Left ventricle myocardium inferior (tissue), 1 donor: ENCODE results near the gene TJP1. TPM values are rescaled to one million over a fixed set of nuclear protein-coding genes. Genes with fewer than 3 reads are reported as not detected.
"Not testable (repeated sequence)": the region's sequence is repeated elsewhere in the genome, so short reads cannot be mapped to it uniquely, and the experiment has no call there.

Experiments used
- DNase-seq: peaks from one replicate; pipeline ENCODE4 v3.0.0-alpha.2; 2020
- H3K27ac ChIP-seq: fragments of 200-600 bp; replicated peaks from 2 replicates; pipeline ENCODE4 v1.8.0; 2021
- H3K27me3 ChIP-seq: fragments of 200-600 bp; 2 replicates; pipeline ENCODE4 v1.8.0; 2021; ENCODE audit warnings: low read depth
- H3K36me3 ChIP-seq: fragments of 200-600 bp; 2 replicates; pipeline ENCODE4 v1.8.0; 2021
- H3K4me1 ChIP-seq: fragments of 200-600 bp; 2 replicates; pipeline ENCODE4 v1.8.0; 2021
- H3K4me3 ChIP-seq: fragments of 200-600 bp; 2 replicates; pipeline ENCODE4 v1.8.0; 2021; ENCODE audit warnings: mild to moderate bottlenecking, moderate library complexity
- H3K9me3 ChIP-seq: fragments of 200-600 bp; replicated peaks from 2 replicates; pipeline ENCODE4 v1.8.0; 2021
- CTCF ChIP-seq: fragments of 200-600 bp; IDR thresholded peaks from 2 replicates; pipeline ENCODE4 v1.8.0; 2021; ENCODE audit warnings: antibody characterized with exemption, mild to moderate bottlenecking, borderline replicate concordance
- intact Hi-C: fragments of 100-400 bp; cut with micrococcal nuclease; formaldehyde crosslinking; loops from one replicate; pipeline ENCODE4 v1.11.0; 2022
- total RNA-seq: library from RNA; stranded (reverse); fragmentation: NEBNext Ultra II Directional; extraction: Animal tissue kit (Norgen Biotek cat#: 25700); gene quantifications from one replicate; pipeline ENCODE4 v1.2.1, GENCODE V29; 2021
- donor health status: DM: no; HTN: yes; CAD: no; lungs with severe emphysema.

TJP1 gene
- total RNA-seq, 1 donor from 2014 or later, result 108 TPM

GRCh38 chr15:29698030-29698701 is 124.1 kb downstream of the TJP1 start:
- intact Hi-C loops, result no loop called here
- Histone ChIP-seq H3K4me3 (no peak overlapping the region), H3K27me3 (no peaks in the 10 kb centered on the region), H3K9me3 (peaks cover 19% of the 10 kb centered on the region), H3K36me3 (peaks cover 53% of the 10 kb centered on the region), H3K4me1 (no peaks in the 10 kb centered on the region), H3K27ac (no peak overlapping the region)
- no peak for TF ChIP-seq CTCF
- DNase-seq, result no peak

GRCh38 chr15:29696950-29697738 is 125.1 kb downstream of the TJP1 start:
- DNase-seq, result no peak
- Histone ChIP-seq H3K36me3 (peaks cover 43% of the 10 kb centered on the region), H3K27me3 (no peaks in the 10 kb centered on the region), H3K9me3 (peaks cover 19% of the 10 kb centered on the region), H3K4me1 (no peaks in the 10 kb centered on the region), H3K27ac (no peak overlapping the region), H3K4me3 (no peak overlapping the region)
- no peak for TF ChIP-seq CTCF
- intact Hi-C loops, result no loop called here

GRCh38 chr15:29696506-29696905 is 125.8 kb downstream of the TJP1 start:
- peaks cover 19% of the 10 kb centered on the region for H3K9me3 ChIP-seq
- H3K4me3 ChIP-seq, H3K27me3 ChIP-seq, DNase-seq, H3K27ac ChIP-seq, intact Hi-C loops, H3K4me1 ChIP-seq: not testable (repeated sequence)
- peaks cover 37% of the 10 kb centered on the region for H3K36me3 ChIP-seq

- intact Hi-C loops, result no loop called here
- H3K4me1 ChIP-seq, result no peaks in the 10 kb centered on the region
- no peaks in the 10 kb centered on the region for H3K27me3 ChIP-seq
- H3K9me3 ChIP-seq, result peaks cover 19% of the 10 kb centered on the region
- H3K27ac ChIP-seq, result no peak overlapping the region
- H3K36me3 ChIP-seq, result peaks cover 28% of the 10 kb centered on the region
- H3K4me3 ChIP-seq, result no peak overlapping the region
- DNase-seq, result no peak
- no peak for TF ChIP-seq CTCF
Measured at GRCh38 chr15:29695489-29696167, 126.6 kb downstream of the TJP1 start.

GRCh38 chr15:29693225-29693624 is 129.0 kb downstream of the TJP1 start:
- no peak overlapping the region for H3K27ac ChIP-seq
- H3K4me3 ChIP-seq, result no peak overlapping the region
- no peaks in the 10 kb centered on the region for H3K4me1 ChIP-seq
- no peak for TF ChIP-seq CTCF
- no peaks in the 10 kb centered on the region for H3K27me3 ChIP-seq
- DNase-seq, result no peak
- peaks cover 4% of the 10 kb centered on the region for H3K36me3 ChIP-seq
- peaks cover 19% of the 10 kb centered on the region for H3K9me3 ChIP-seq
- intact Hi-C loops, result no loop called here
